Panc1 (cell line): Measurements from ENCODE around the gene ABCC11.

Experiments used
- POLR2AphosphoS5 ChIP-seq: IDR thresholded peaks from 2 replicates; pipeline ENCODE4 v1.6.1; 2012; ENCODE audit warnings: mild to moderate bottlenecking, low read depth, low read length, moderate library complexity
- SIN3A ChIP-seq: IDR thresholded peaks from 2 replicates; pipeline ENCODE4 v1.6.1; 2012; ENCODE audit warnings: low read depth, mild to moderate bottlenecking, low read length, moderate library complexity, borderline replicate concordance; ENCODE audit not compliant: insufficient read depth
- TCF7L2 ChIP-seq: IDR thresholded peaks from 2 replicates; pipeline ENCODE4 v1.6.1; 2011; ENCODE audit warnings: mild to moderate bottlenecking, low read depth, low read length, inconsistent platforms
- TF ChIP-seq, protein P1 (sequence below): fragments of 450-650 bp; IDR thresholded peaks from 2 replicates; pipeline ENCODE4 v1.5.1; 2017; ENCODE audit warnings: mild to moderate bottlenecking
- TF ChIP-seq, protein P2 (sequence below), 2 experiments: IDR thresholded peaks; 2 replicates each; pipeline ENCODE4 v1.6.1; 2011 to 2012; ENCODE audit warnings: low read depth in 2 of 2, control low read depth in 1 of 2, low read length in 1 of 2, mild to moderate bottlenecking in 1 of 2, moderate library complexity in 1 of 2; ENCODE audit not compliant: insufficient read depth in 1 of 2

DNA sequence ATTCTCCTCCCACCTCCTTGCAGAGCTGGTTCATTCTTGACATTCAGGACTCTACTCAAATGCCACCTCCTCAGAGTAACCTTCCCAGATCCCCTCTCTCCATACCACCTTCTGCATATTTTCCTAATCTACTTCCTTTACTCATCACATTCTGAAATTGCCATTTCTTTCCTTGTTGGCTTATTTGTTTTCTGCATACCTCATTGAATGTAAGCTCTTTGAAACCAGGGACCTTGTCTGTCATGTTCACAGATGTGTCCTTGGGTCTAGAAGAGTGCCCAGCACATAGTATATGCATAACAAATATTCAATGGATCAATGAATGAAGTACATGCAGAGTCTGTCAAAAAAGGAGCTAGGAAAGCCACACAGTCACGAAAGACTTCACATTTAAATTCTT lies 11.1 kb downstream of the ABCC11 start:
- TF ChIP-seq TCF7L2 (no peak), POLR2AphosphoS5 (no peak), SIN3A (no peak)
- TF ChIP-seq, protein P1, sequence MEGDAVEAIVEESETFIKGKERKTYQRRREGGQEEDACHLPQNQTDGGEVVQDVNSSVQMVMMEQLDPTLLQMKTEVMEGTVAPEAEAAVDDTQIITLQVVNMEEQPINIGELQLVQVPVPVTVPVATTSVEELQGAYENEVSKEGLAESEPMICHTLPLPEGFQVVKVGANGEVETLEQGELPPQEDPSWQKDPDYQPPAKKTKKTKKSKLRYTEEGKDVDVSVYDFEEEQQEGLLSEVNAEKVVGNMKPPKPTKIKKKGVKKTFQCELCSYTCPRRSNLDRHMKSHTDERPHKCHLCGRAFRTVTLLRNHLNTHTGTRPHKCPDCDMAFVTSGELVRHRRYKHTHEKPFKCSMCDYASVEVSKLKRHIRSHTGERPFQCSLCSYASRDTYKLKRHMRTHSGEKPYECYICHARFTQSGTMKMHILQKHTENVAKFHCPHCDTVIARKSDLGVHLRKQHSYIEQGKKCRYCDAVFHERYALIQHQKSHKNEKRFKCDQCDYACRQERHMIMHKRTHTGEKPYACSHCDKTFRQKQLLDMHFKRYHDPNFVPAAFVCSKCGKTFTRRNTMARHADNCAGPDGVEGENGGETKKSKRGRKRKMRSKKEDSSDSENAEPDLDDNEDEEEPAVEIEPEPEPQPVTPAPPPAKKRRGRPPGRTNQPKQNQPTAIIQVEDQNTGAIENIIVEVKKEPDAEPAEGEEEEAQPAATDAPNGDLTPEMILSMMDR: no peak
- TF ChIP-seq, protein P2, sequence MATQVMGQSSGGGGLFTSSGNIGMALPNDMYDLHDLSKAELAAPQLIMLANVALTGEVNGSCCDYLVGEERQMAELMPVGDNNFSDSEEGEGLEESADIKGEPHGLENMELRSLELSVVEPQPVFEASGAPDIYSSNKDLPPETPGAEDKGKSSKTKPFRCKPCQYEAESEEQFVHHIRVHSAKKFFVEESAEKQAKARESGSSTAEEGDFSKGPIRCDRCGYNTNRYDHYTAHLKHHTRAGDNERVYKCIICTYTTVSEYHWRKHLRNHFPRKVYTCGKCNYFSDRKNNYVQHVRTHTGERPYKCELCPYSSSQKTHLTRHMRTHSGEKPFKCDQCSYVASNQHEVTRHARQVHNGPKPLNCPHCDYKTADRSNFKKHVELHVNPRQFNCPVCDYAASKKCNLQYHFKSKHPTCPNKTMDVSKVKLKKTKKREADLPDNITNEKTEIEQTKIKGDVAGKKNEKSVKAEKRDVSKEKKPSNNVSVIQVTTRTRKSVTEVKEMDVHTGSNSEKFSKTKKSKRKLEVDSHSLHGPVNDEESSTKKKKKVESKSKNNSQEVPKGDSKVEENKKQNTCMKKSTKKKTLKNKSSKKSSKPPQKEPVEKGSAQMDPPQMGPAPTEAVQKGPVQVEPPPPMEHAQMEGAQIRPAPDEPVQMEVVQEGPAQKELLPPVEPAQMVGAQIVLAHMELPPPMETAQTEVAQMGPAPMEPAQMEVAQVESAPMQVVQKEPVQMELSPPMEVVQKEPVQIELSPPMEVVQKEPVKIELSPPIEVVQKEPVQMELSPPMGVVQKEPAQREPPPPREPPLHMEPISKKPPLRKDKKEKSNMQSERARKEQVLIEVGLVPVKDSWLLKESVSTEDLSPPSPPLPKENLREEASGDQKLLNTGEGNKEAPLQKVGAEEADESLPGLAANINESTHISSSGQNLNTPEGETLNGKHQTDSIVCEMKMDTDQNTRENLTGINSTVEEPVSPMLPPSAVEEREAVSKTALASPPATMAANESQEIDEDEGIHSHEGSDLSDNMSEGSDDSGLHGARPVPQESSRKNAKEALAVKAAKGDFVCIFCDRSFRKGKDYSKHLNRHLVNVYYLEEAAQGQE (IDR thresholded peaks at IDR 0.05; ENCODE audit: insufficient read depth in 1 of 2, low read depth in 2 of 2, low read length in 1 of 2): no peak
